Left renal pelvis (tissue), 4 donors: Measurements from ENCODE around the gene HEXD. TPM values are rescaled to one million over a fixed set of nuclear protein-coding genes. Genes with fewer than 3 reads are reported as not detected.

Experiments
- DNase-seq, 4 donors: peaks; one replicate each; pipeline ENCODE4 v3.0.0-alpha.2; 2013; ENCODE audit warnings: low read depth in 4 of 4, low spot score in 3 of 4
- polyA plus RNA-seq, 4 donors: library from polyadenylated mRNA; unstranded; fragments of 120-200 nt; gene quantifications; one replicate each; pipeline ENCODE4 v1.2.1, GENCODE V29; 2013; ENCODE audit not compliant: insufficient read length in 4 of 4

HEXD gene
- polyA plus RNA-seq, 4 donors: 30.4 to 61.7 (median 36.4) TPM

DNA sequence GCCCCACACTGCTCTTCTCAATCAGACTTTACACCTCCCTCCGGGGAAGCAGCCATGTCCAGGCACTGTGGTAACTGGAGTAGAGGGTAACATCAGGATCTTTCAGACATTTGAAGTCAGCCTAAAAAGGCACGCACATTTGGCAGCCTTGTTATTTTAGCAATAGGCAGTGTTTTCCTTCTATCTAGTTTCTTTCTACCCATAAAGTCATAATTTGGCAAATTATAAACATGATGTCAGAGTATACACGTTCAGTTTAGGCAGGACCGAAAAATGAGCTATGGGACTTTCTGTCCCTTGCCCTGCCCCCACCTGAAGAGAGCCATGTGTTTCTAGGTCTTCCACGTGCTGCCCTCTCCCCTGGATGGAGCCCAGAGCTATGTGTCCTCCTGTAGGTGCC, 61.5 kb downstream of the HEXD start:
- DNase-seq: no peak

DNA sequence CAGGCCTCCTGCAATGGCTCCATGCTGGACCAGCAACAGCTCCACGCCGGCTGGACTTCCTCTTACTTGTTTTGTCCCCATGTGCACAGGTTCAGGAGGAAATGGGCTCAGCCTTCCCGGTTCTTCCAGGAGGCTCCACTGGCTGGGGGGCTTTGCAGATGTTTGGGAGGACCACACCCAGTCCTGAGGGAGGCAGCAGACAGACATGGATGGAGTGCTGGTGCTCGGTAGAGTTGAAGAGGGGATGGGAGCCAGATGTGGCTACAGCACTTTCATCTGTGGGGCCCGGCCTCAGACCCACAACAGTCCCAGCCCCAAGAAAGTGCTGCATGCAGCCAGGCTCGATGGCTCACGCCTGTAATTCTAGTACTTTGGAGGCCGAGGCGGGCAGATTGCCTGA, 62.2 kb downstream of the HEXD start:
- DNase-seq: no peak

GRCh38 chr17:82483204-82483660, 65.1 kb downstream of the HEXD start:
- no peak for DNase-seq

DNA sequence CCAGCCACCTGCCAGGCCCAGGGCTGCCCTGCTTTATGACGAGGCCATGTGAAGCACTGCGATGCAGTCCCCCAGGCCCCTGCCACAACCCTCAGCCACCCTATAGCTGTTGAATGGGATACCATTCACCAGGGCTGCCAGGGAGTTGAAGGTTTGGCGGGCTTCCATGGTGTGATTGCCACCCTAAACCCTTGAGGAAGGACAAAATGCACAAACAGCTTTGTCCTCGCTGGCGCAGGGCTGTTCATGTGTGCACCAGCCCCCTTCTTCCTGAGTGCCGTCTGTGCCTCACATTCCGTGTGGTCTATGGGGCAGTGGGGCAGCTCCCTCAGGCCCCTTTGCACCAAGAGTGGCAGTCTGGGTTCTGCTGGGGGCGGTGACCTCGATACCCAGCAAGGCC, 65.7 kb downstream of the HEXD start:
- DNase-seq: no peak

- DNase-seq: no peak
Observed at GRCh38 chr17:82486231-82487094, 68.3 kb downstream of the HEXD start.

DNA sequence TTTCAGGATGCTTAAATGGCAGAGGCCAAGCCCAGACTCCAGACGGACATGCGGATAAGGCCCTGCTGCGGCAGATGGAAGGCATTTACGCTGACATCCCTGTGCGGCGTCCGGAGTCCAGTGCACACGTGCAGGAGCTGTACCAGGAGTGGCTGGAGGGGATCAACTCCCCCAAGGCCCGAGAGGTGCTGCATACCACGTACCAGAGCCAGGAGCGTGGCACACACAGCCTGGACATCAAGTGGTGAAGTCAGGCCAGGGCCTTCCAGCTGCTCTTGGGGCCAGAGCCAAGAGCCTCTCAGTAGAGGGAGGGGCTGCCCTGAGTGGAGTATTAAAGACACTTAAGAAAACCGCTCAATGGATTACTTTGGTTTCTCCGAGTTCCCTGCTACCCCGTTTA, 69.8 kb downstream of the HEXD start:
- no peak for DNase-seq

GRCh38 chr17:82489117-82489516, 71.0 kb downstream of the HEXD start:
- no peak for DNase-seq

DNA sequence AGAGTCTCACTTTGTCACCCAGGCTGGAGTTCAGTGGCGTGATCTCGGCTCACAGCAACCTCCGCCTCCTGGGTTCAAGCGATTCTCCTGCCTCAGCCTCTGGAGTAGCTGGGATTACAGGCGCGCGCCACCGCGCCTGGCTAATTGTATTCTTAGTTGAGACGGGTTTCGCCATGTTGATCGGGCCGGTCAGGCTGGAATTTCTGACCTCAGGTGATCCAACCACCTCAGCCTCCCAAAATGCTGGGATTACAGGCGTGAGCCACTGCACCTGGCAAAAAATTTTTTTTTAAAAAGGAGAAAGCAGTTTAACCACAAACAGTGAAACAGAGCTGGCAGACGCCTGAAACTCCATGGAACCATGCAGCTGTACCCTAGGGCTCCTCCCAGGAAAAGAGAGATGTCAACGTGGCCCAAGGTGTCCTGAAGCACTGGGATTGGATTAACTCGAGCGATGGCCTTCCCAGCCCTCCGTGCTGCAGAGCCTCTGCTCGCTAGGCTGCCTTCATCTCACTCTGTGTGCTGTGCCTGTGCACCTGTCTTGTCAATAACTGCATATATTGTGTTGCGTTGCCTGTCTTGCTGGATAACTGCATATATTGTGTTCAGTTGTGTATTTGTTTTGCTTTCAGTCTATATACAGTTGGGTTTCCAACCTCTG, 71.8 kb downstream of the HEXD start:
- no peak for DNase-seq

- no peak for DNase-seq
Observed at GRCh38 chr17:82490512-82491195, 72.5 kb downstream of the HEXD start.

GRCh38 chr17:82491196-82491530, 73.0 kb downstream of the HEXD start:
- DNase-seq: no peak

GRCh38 chr17:82491533-82491932, 73.4 kb downstream of the HEXD start:
- DNase-seq: no peak

Other genes starting within 250 kb of the HEXD start
- gene CCDC57, start 205.5 kb upstream of the HEXD start, polyA plus RNA-seq: 10 to 100 TPM; 33.4 to 79.9 (median 43.5) TPM
- gene SLC16A3, start 189.3 kb upstream of the HEXD start, polyA plus RNA-seq: 10 to 100 TPM in 3 of 4 donors, 1 to 10 TPM in 1; 6.6 to 16.3 (median 13.0) TPM
- gene CSNK1D, start 144.6 kb upstream of the HEXD start, polyA plus RNA-seq: 100 to 1,000 TPM in 3 of 4 donors, 10 to 100 TPM in 1; 88.6 to 125 (median 117) TPM
- 1 to 10 TPM in 1 of 4 donors, under 1 TPM in 3; 0.14 to 1.7 (median 0.51) TPM for gene CD7, start 100.7 kb upstream of the HEXD start, polyA plus RNA-seq
- gene SECTM1, start 84.6 kb upstream of the HEXD start, polyA plus RNA-seq: 10 to 100 TPM in 1 of 4 donors, 1 to 10 TPM in 3; 1.3 to 13.6 (median 1.9) TPM
- gene TEX19, start 59.1 kb upstream of the HEXD start, polyA plus RNA-seq: under 1 TPM in 1 of 4 donors, not detected in 3; 0.09 TPM
- 1 to 10 TPM in 1 of 4 donors, under 1 TPM in 3; 0.19 to 1.2 (median 0.25) TPM for gene UTS2R, start 46.6 kb upstream of the HEXD start, polyA plus RNA-seq
- 10 to 100 TPM; 19.7 to 28.4 (median 25.0) TPM for gene OGFOD3, start 239 bp downstream of the HEXD start, polyA plus RNA-seq
- gene CYBC1, start 32.4 kb downstream of the HEXD start, polyA plus RNA-seq: 10 to 100 TPM; 44.8 to 63.0 (median 50.0) TPM
- 10 to 100 TPM; 69.5 to 94.6 (median 89.7) TPM for gene NARF, start 40.4 kb downstream of the HEXD start, polyA plus RNA-seq
- 10 to 100 TPM; 39.6 to 44.6 (median 42.0) TPM for gene FOXK2, start 101.4 kb downstream of the HEXD start, polyA plus RNA-seq
- gene WDR45B, start 230.1 kb downstream of the HEXD start, polyA plus RNA-seq: 100 to 1,000 TPM in 1 of 4 donors, 10 to 100 TPM in 3; 86.2 to 104 (median 96.5) TPM